Erythroblast (primary cell): ENCODE results near the gene TNNI2.

Source experiments
- GATA1 ChIP-seq: IDR thresholded peaks from 2 replicates; pipeline ENCODE4 v1.6.1; 2011; ENCODE audit warnings: low read depth, mild to moderate bottlenecking, control low read depth, low read length, moderate library complexity
- POLR2A ChIP-seq: IDR thresholded peaks from 2 replicates; pipeline ENCODE4 v1.6.1; 2011; ENCODE audit warnings: mild to moderate bottlenecking, low read length

- no peak for TF ChIP-seq POLR2A
- no peak for TF ChIP-seq GATA1
Measured at GRCh38 chr11:1823376-1824220, 15.2 kb upstream of the TNNI2 start.
